IMR-90 (cell line): ENCODE measurements around the gene DHRS7B. TPM values are rescaled to one million over a fixed set of nuclear protein-coding genes. Genes with fewer than 3 reads are reported as not detected.

Experiments
- ATAC-seq: fragments of 200-7000 bp; cut with Tn5 transposase; 2 replicates; pipeline ENCODE4 v1.9.1; 2020; ENCODE audit warnings: low read depth, mild to moderate bottlenecking, moderate library complexity
- BruUV-seq: library from RNA; stranded (reverse); fragments of 400-500 nt; replicated peaks from 2 replicates; lab custom pipeline; 2021; lab: Mats Ljungman, UMichigan
- CTCF ChIA-PET: fragments of 300-600 bp; formaldehyde crosslinking; extraction: SDS; loops from one replicate; lab custom pipeline; 2021; ENCODE audit warnings: antibody characterized with exemption; lab: Yijun Ruan, JAX
- POLR2A ChIA-PET: fragments of 300-600 bp; sonication (Branson Sonifier 250); formaldehyde crosslinking; loops from one replicate; lab custom pipeline; 2022; ENCODE audit warnings: antibody characterized with exemption; ENCODE audit not compliant: unreplicated experiment; lab: Charles Lee
- DNase-seq: peaks from one replicate; pipeline ENCODE4 v3.0.0; 2013
- H2AFZ ChIP-seq: replicated peaks from 2 replicates; pipeline ENCODE3; 2013; ENCODE audit warnings: low read length, mild to moderate bottlenecking; ENCODE audit not compliant: poor library complexity
- H2AK5ac ChIP-seq: 2 replicates; pipeline ENCODE4 v1.6.1; 2013; ENCODE audit warnings: low read depth, low read length, inconsistent platforms
- H2AK9ac ChIP-seq: replicated peaks from 2 replicates; pipeline ENCODE3; 2013; ENCODE audit warnings: mild to moderate bottlenecking, low read depth, low read length, moderate library complexity; ENCODE audit not compliant: poor library complexity
- H2BK120ac ChIP-seq: 2 replicates; pipeline ENCODE4 v1.6.1; 2013; ENCODE audit warnings: low read depth, low read length, inconsistent platforms
- H2BK15ac ChIP-seq: 3 replicates; pipeline ENCODE4 v1.6.1; 2013; ENCODE audit warnings: low read depth, low read length, inconsistent platforms
- H2BK20ac ChIP-seq: 2 replicates; pipeline ENCODE4 v1.6.1; 2013; ENCODE audit warnings: low read depth, mild to moderate bottlenecking, inconsistent platforms, low read length, moderate library complexity
- H2BK5ac ChIP-seq: 2 replicates; pipeline ENCODE4 v1.6.1; 2013; ENCODE audit warnings: mild to moderate bottlenecking, low read depth, low read length, inconsistent platforms; ENCODE audit not compliant: poor library complexity, severe bottlenecking
- H3K14ac ChIP-seq: replicated peaks from 2 replicates; pipeline ENCODE4 v1.6.1; 2013; ENCODE audit warnings: low read depth, low read length, inconsistent platforms
- H3K18ac ChIP-seq: 2 replicates; pipeline ENCODE4 v1.6.1; 2013; ENCODE audit warnings: low read depth, low read length, control low read depth
- H3K23ac ChIP-seq: 2 replicates; pipeline ENCODE4 v1.6.1; 2013; ENCODE audit warnings: low read depth, low read length, inconsistent platforms
- H3K27ac ChIP-seq: 2 replicates; pipeline ENCODE4 v1.5.1; 2013; ENCODE audit warnings: mild to moderate bottlenecking, control low read depth, low read length; ENCODE audit not compliant: insufficient read depth
- H3K27me3 ChIP-seq: 2 replicates; pipeline ENCODE4 v1.6.1; 2013; ENCODE audit warnings: low read length; ENCODE audit not compliant: control insufficient read depth, insufficient read depth
- H3K36me3 ChIP-seq: 2 replicates; pipeline ENCODE4 v1.6.1; 2013; ENCODE audit warnings: low read length, mixed read lengths; ENCODE audit not compliant: control insufficient read depth, insufficient read depth
- H3K4ac ChIP-seq: 2 replicates; pipeline ENCODE4 v1.6.1; 2013; ENCODE audit warnings: low read depth, low read length, inconsistent platforms
- H3K4me1 ChIP-seq: 2 replicates; pipeline ENCODE4 v1.6.1; 2013; ENCODE audit warnings: low read length, mixed read lengths; ENCODE audit not compliant: control insufficient read depth, insufficient read depth
- H3K4me2 ChIP-seq: 2 replicates; pipeline ENCODE4 v1.6.1; 2013; ENCODE audit warnings: low read depth, mild to moderate bottlenecking, control low read depth, low read length, moderate library complexity
- H3K4me3 ChIP-seq: 2 replicates; pipeline ENCODE4 v1.5.1; 2013; ENCODE audit warnings: low read depth, mild to moderate bottlenecking, control low read depth, low read length, moderate library complexity; ENCODE audit not compliant: insufficient read depth
- H3K56ac ChIP-seq: 2 replicates; pipeline ENCODE4 v1.6.1; 2013; ENCODE audit warnings: low read length, inconsistent platforms; ENCODE audit not compliant: insufficient read depth; ENCODE audit errors: extremely low read depth
- H3K79me1 ChIP-seq, 2 experiments: 2 replicates each; pipeline ENCODE4 v1.6.1; 2013; ENCODE audit warnings: low read length in 2 of 2, inconsistent platforms in 1 of 2, low read depth in 1 of 2
- H3K9ac ChIP-seq: 2 replicates; pipeline ENCODE4 v1.6.1; 2013; ENCODE audit warnings: low read depth, low read length, control low read depth
- H3K9me1 ChIP-seq: 2 replicates; pipeline ENCODE4 v1.6.1; 2013; ENCODE audit warnings: low read length, inconsistent platforms; ENCODE audit not compliant: insufficient read depth
- H3K9me3 ChIP-seq: 2 replicates; pipeline ENCODE4 v1.6.1; 2013; ENCODE audit warnings: low read length; ENCODE audit not compliant: control insufficient read depth, insufficient read depth
- H4K20me1 ChIP-seq: 2 replicates; pipeline ENCODE4 v1.6.1; 2013; ENCODE audit warnings: low read length, inconsistent platforms; ENCODE audit not compliant: insufficient read depth
- H4K5ac ChIP-seq: 2 replicates; pipeline ENCODE4 v1.6.1; 2013; ENCODE audit warnings: mild to moderate bottlenecking, low read depth, low read length, control low read depth
- H4K8ac ChIP-seq, 2 experiments: 2 replicates each; pipeline ENCODE4 v1.6.1; 2013; ENCODE audit warnings: low read depth in 2 of 2, low read length in 2 of 2, control low read depth in 1 of 2, inconsistent platforms in 1 of 2
- H4K91ac ChIP-seq: 2 replicates; pipeline ENCODE4 v1.6.1; 2013; ENCODE audit warnings: low read depth, low read length, inconsistent platforms; ENCODE audit not compliant: insufficient read depth
- BHLHE40 ChIP-seq: fragments of 150-350 bp; IDR thresholded peaks from 2 replicates; pipeline ENCODE4 v1.6.1; 2016; ENCODE audit warnings: mild to moderate bottlenecking, low read depth, low read length
- CEBPB ChIP-seq: IDR thresholded peaks from 2 replicates; pipeline ENCODE4 v1.6.1; 2012; ENCODE audit warnings: low read depth, low read length, improper control_type of control experiment
- CHD1 ChIP-seq: IDR thresholded peaks from 2 replicates; pipeline ENCODE4 v1.6.1; 2012; ENCODE audit warnings: low read depth, low read length, improper control_type of control experiment
- FOS ChIP-seq: fragments of 150-350 bp; IDR thresholded peaks from 2 replicates; pipeline ENCODE4 v1.6.1; 2016; ENCODE audit warnings: low read depth, low read length
- MAFK ChIP-seq: IDR thresholded peaks from 2 replicates; pipeline ENCODE4 v1.6.1; 2012; ENCODE audit warnings: low read depth, low read length, improper control_type of control experiment
- MAZ ChIP-seq: IDR thresholded peaks from 2 replicates; pipeline ENCODE4 v1.6.1; 2012; ENCODE audit warnings: low read depth, mild to moderate bottlenecking, low read length, improper control_type of control experiment, moderate library complexity, borderline replicate concordance
- MXI1 ChIP-seq: IDR thresholded peaks from 2 replicates; pipeline ENCODE4 v1.6.1; 2012; ENCODE audit warnings: low read depth, mild to moderate bottlenecking, low read length, moderate library complexity, borderline replicate concordance
- POLR2A ChIP-seq: IDR thresholded peaks from 2 replicates; pipeline ENCODE4 v1.6.1; 2012; ENCODE audit warnings: mild to moderate bottlenecking, low read depth, low read length
- RAD21 ChIP-seq: IDR thresholded peaks from 2 replicates; pipeline ENCODE4 v1.6.1; 2012; ENCODE audit warnings: low read length, improper control_type of control experiment
- WGBS, 2 experiments: methylation state at CpG; one replicate each; pipeline versions ENCODE4 v1.1.5 to v1.1.7; 2013; ENCODE audit warnings: missing lambda C conversion rate in 2 of 2; ENCODE audit not compliant: insufficient read length in 1 of 2; ENCODE audit errors: extremely low coverage in 2 of 2; 5-methylcytosine and 5-hydroxymethylcytosine counted together
- dilution Hi-C: fragments of 300-500 bp; cut with HindIII; formaldehyde crosslinking; loops from one replicate; pipeline ENCODE4 v1.14.3; 2018; ENCODE audit warnings: low sequenced_read_pairs; ENCODE audit not compliant: unreplicated experiment
- in situ Hi-C: fragments of 300-500 bp; cut with MboI; formaldehyde crosslinking; loops from 3 replicates; pipeline ENCODE4 v1.14.3; 2019; ENCODE audit warnings: low sequenced_read_pairs, inconsistent platforms, mixed read lengths
- intact Hi-C: fragments of 100-400 bp; cut with micrococcal nuclease; formaldehyde crosslinking; loops from 2 replicates; pipeline ENCODE4 v1.10.0; 2022
- polyA plus RNA-seq, 3 experiments: library from polyadenylated mRNA; depleted of rRNA; stranded (reverse); fragments of >200 nt; gene quantifications; 2 replicates each; pipeline ENCODE4 v1.2.3, GENCODE V29; 2012; ENCODE audit warnings: low replicate concordance in 1 of 3
- total RNA-seq: library from RNA; depleted of rRNA; stranded (reverse); fragments of >200 nt; gene quantifications from 2 replicates; pipeline ENCODE4 v1.2.3, GENCODE V29; 2012
- TF ChIP-seq, protein P1 (sequence below): fragments of 150-350 bp; IDR thresholded peaks from 2 replicates; pipeline ENCODE4 v1.6.1; 2016; ENCODE audit warnings: low read depth, mild to moderate bottlenecking, low read length, moderate library complexity, borderline replicate concordance
- TF ChIP-seq, protein P2 (sequence below): fragments of 150-350 bp; IDR thresholded peaks from 2 replicates; pipeline ENCODE4 v1.6.1; 2017; ENCODE audit warnings: mild to moderate bottlenecking, antibody characterized with exemption, low read length, low read depth

Gene DHRS7B
- total and polyA plus RNA-seq, 2 of the 4 experiments (the other 2 are of a cell fraction): 24.4 to 34.4 TPM

GRCh38 chr17:21201298-21201595 is 74.5 kb downstream of the DHRS7B start:
- no peak overlapping the region for H2AFZ ChIP-seq
- intact Hi-C loops: no loop called here
- no peak overlapping the region for H3K27ac ChIP-seq
- H2AK5ac ChIP-seq: no peak overlapping the region
- dilution Hi-C loops: no loop called here
- ATAC-seq (no peak), DNase-seq (no peak)
- no peak overlapping the region for H4K5ac ChIP-seq
- no peak overlapping the region for H4K8ac ChIP-seq
- no peak overlapping the region for H2BK20ac ChIP-seq
- H3K4me1 ChIP-seq: peaks cover 2% of the 10 kb centered on the region; the same call in 1 of the 2 replicates
- no peaks in the 10 kb centered on the region for H3K9me3 ChIP-seq
- H2BK120ac ChIP-seq: no peak overlapping the region
- in situ Hi-C loops: no loop called here
- TF ChIP-seq BHLHE40: no peak
- no peak for TF ChIP-seq CHD1
- TF ChIP-seq POLR2A: no peak
- TF ChIP-seq RAD21: no peak
- TF ChIP-seq FOS: no peak
- no peak for TF ChIP-seq MAZ
- TF ChIP-seq, protein P1, sequence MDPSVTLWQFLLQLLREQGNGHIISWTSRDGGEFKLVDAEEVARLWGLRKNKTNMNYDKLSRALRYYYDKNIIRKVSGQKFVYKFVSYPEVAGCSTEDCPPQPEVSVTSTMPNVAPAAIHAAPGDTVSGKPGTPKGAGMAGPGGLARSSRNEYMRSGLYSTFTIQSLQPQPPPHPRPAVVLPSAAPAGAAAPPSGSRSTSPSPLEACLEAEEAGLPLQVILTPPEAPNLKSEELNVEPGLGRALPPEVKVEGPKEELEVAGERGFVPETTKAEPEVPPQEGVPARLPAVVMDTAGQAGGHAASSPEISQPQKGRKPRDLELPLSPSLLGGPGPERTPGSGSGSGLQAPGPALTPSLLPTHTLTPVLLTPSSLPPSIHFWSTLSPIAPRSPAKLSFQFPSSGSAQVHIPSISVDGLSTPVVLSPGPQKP: no peak
- TF ChIP-seq CEBPB: no peak
- no peak for TF ChIP-seq MAFK
- TF ChIP-seq, protein P2, sequence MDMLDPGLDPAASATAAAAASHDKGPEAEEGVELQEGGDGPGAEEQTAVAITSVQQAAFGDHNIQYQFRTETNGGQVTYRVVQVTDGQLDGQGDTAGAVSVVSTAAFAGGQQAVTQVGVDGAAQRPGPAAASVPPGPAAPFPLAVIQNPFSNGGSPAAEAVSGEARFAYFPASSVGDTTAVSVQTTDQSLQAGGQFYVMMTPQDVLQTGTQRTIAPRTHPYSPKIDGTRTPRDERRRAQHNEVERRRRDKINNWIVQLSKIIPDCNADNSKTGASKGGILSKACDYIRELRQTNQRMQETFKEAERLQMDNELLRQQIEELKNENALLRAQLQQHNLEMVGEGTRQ: no peak
- no peak for TF ChIP-seq MXI1
- ChIA-PET POLR2A (no interaction called here), CTCF (no interaction called here)
- H3K36me3 ChIP-seq: peaks cover 26% of the 10 kb centered on the region
- no peaks in the 10 kb centered on the region for H3K27me3 ChIP-seq
- no peak overlapping the region for H3K14ac ChIP-seq
- H3K4me3 ChIP-seq: no peak overlapping the region
- no peak overlapping the region for H3K23ac ChIP-seq
- no peak overlapping the region for H2BK5ac ChIP-seq
- no peak overlapping the region for H4K91ac ChIP-seq
- H3K56ac ChIP-seq: no peak overlapping the region
- H3K4me2 ChIP-seq: no peak overlapping the region
- H3K18ac ChIP-seq: no peak overlapping the region
- WGBS, 2 experiments: 30% methylated on average over 2 of the region's 5 CpGs; no CpG with 5 or more reads in 1 of the 2 experiments
- peaks cover 17 to 88% of the 10 kb centered on the region in 2 experiments for H3K79me1 ChIP-seq
- H3K9ac ChIP-seq: no peak overlapping the region
- H2BK15ac ChIP-seq: no peak overlapping the region
- no peak overlapping the region for H2AK9ac ChIP-seq
- peaks cover 92% of the 10 kb centered on the region for H4K20me1 ChIP-seq
- H3K4ac ChIP-seq: no peak overlapping the region
- BruUV-seq: no TSS peak
- peaks cover 24% of the 10 kb centered on the region; the same call in 1 of the 2 replicates for H3K9me1 ChIP-seq
